Hindlimb muscle (tissue), 1 donor: ENCODE results near the gene PDZD4. TPM values are rescaled to one million over a fixed set of nuclear protein-coding genes. Genes with fewer than 3 reads are reported as not detected.

ENCODE experiments used
- DNase-seq: peaks from one replicate; pipeline ENCODE4 v3.0.0-alpha.2; 2013
- polyA plus RNA-seq: library from polyadenylated mRNA; unstranded; fragments of 120-200 nt; gene quantifications from one replicate; pipeline ENCODE4 v1.2.1, GENCODE V29; 2013; ENCODE audit not compliant: insufficient read length

PDZD4 gene
- polyA plus RNA-seq = 2.4 TPM

- DNase-seq = no peak
Measured at GRCh38 chrX:153829799-153830639, at the start of gene PDZD4. TSS of gene PDZD4 (minus strand) at chrX:153830544. CDS start at chrX:153830298, 246 bp downstream.

- no peak for DNase-seq
Measured at GRCh38 chrX:153879741-153880439, 49.5 kb upstream of the PDZD4 start.

GRCh38 chrX:153878969-153879653 lies 48.8 kb upstream of the PDZD4 start:
- no peak for DNase-seq

GRCh38 chrX:153878345-153878744 lies 48.0 kb upstream of the PDZD4 start:
- DNase-seq = no peak

GRCh38 chrX:153877571-153878261 lies 47.4 kb upstream of the PDZD4 start:
- no peak for DNase-seq

- DNase-seq = no peak
Measured at GRCh38 chrX:153876112-153876491, 45.8 kb upstream of the PDZD4 start.

- DNase-seq = peak; percentile 55
Measured at GRCh38 chrX:153875391-153876111, 45.2 kb upstream of the PDZD4 start.

- DNase-seq = no peak
Measured at GRCh38 chrX:153874366-153875125, 44.2 kb upstream of the PDZD4 start.

GRCh38 chrX:153874085-153874365 lies 43.7 kb upstream of the PDZD4 start:
- no peak for DNase-seq

- DNase-seq = no peak
Measured at GRCh38 chrX:153873282-153874084, 43.1 kb upstream of the PDZD4 start.

GRCh38 chrX:153871946-153872878 lies 41.9 kb upstream of the PDZD4 start:
- no peak for DNase-seq

GRCh38 chrX:153871451-153871850 lies 41.1 kb upstream of the PDZD4 start:
- no peak for DNase-seq

GRCh38 chrX:153870791-153871360 lies 40.5 kb upstream of the PDZD4 start:
- DNase-seq = no peak

GRCh38 chrX:153870288-153870690 lies 39.9 kb upstream of the PDZD4 start:
- DNase-seq = no peak

GRCh38 chrX:153869473-153870287 lies 39.3 kb upstream of the PDZD4 start:
- no peak for DNase-seq

GRCh38 chrX:153868576-153869472 lies 38.5 kb upstream of the PDZD4 start:
- DNase-seq = no peak

- no peak for DNase-seq
Measured at GRCh38 chrX:153867671-153868070, 37.3 kb upstream of the PDZD4 start.
